Neural progenitor cell (in vitro differentiated cells): ENCODE data around the gene RBL2. TPM values are rescaled to one million over a fixed set of nuclear protein-coding genes. Genes with fewer than 3 reads are reported as not detected.

Experiments used
- DNase-seq: peaks from one replicate; pipeline ENCODE4 v3.0.0-alpha.2; 2016; ENCODE audit warnings: low spot score
- H2AFZ ChIP-seq: fragments of 200-600 bp; sonication (generic); replicated peaks from 2 replicates; pipeline ENCODE4 v1.6.1; 2016; ENCODE audit warnings: antibody characterized with exemption
- H3F3A ChIP-seq: fragments of 200-600 bp; sonication (generic); 2 replicates; pipeline ENCODE4 v1.6.1; 2016; ENCODE audit warnings: antibody characterized with exemption, low read depth
- H3K27ac ChIP-seq: fragments of 200-600 bp; sonication (generic); 2 replicates; pipeline ENCODE4 v1.5.1; 2016; ENCODE audit warnings: mild to moderate bottlenecking
- H3K27me3 ChIP-seq: fragments of 200-600 bp; sonication (generic); 2 replicates; pipeline ENCODE4 v1.6.1; 2016; ENCODE audit warnings: mild to moderate bottlenecking, moderate library complexity
- H3K36me3 ChIP-seq: fragments of 200-600 bp; sonication (generic); 2 replicates; pipeline ENCODE4 v1.5.1; 2016
- H3K4me1 ChIP-seq: fragments of 200-600 bp; sonication (generic); 2 replicates; pipeline ENCODE4 v1.6.1; 2016; ENCODE audit warnings: mixed run types
- H3K4me2 ChIP-seq: fragments of 200-600 bp; sonication (generic); 2 replicates; pipeline ENCODE4 v1.6.1; 2016
- H3K4me3 ChIP-seq: fragments of 200-600 bp; sonication (generic); 2 replicates; pipeline ENCODE4 v1.5.1; 2016
- H3K79me2 ChIP-seq: fragments of 200-600 bp; sonication (generic); 2 replicates; pipeline ENCODE4 v1.6.1; 2016; ENCODE audit warnings: low read depth
- H3K9ac ChIP-seq: fragments of 200-600 bp; sonication (generic); 2 replicates; pipeline ENCODE4 v1.6.1; 2016
- H3K9me3 ChIP-seq: fragments of 200-600 bp; sonication (generic); 2 replicates; pipeline ENCODE4 v1.5.1; 2016; ENCODE audit warnings: low read depth
- H4K20me1 ChIP-seq: fragments of 200-600 bp; sonication (generic); 2 replicates; pipeline ENCODE4 v1.6.1; 2016; ENCODE audit warnings: low read depth
- H3K27ac Mint-ChIP-seq: 3 replicates; pipeline ENCODE4 v1.8.0; 2021; ENCODE audit warnings: mixed read lengths
- H3K27me3 Mint-ChIP-seq: 2 replicates; pipeline ENCODE4 v1.8.0; 2022; ENCODE audit warnings: low read depth, mild to moderate bottlenecking, inconsistent platforms, moderate library complexity, mixed read lengths; ENCODE audit not compliant: insufficient read depth
- H3K36me3 Mint-ChIP-seq: 3 replicates; pipeline ENCODE4 v1.8.0; 2021; ENCODE audit warnings: mixed read lengths
- H3K4me1 Mint-ChIP-seq: 3 replicates; pipeline ENCODE4 v1.8.0; 2021; ENCODE audit warnings: mixed read lengths
- H3K4me3 Mint-ChIP-seq: 3 replicates; pipeline ENCODE4 v1.8.0; 2021; ENCODE audit warnings: mild to moderate bottlenecking, moderate library complexity, mixed read lengths
- H3K9me3 Mint-ChIP-seq: 3 replicates; pipeline ENCODE4 v1.8.0; 2020; ENCODE audit warnings: mixed read lengths
- EZH2 ChIP-seq: fragments of 200-600 bp; sonication (generic); IDR thresholded peaks from 2 replicates; pipeline ENCODE4 v1.6.1; 2017; ENCODE audit warnings: antibody characterized with exemption, mild to moderate bottlenecking, moderate library complexity
- EZH2phosphoT487 ChIP-seq: fragments of 200-600 bp; sonication (generic); IDR thresholded peaks from 2 replicates; pipeline ENCODE4 v1.6.1; 2017; ENCODE audit warnings: antibody characterized with exemption
- total RNA-seq: library from RNA; depleted of rRNA; stranded (reverse); fragments of >200 nt; gene quantifications from 2 replicates; pipeline ENCODE4 v1.2.3, GENCODE V29; 2015; ENCODE audit warnings: low replicate concordance
- TF ChIP-seq, protein P1 (sequence below): fragments of 200-600 bp; sonication (generic); IDR thresholded peaks from 2 replicates; pipeline ENCODE4 v1.5.1; 2017; ENCODE audit warnings: antibody characterized with exemption, mild to moderate bottlenecking

Gene RBL2
- total RNA-seq, 1 donor from 2014 or later = 58.1 TPM

DNA sequence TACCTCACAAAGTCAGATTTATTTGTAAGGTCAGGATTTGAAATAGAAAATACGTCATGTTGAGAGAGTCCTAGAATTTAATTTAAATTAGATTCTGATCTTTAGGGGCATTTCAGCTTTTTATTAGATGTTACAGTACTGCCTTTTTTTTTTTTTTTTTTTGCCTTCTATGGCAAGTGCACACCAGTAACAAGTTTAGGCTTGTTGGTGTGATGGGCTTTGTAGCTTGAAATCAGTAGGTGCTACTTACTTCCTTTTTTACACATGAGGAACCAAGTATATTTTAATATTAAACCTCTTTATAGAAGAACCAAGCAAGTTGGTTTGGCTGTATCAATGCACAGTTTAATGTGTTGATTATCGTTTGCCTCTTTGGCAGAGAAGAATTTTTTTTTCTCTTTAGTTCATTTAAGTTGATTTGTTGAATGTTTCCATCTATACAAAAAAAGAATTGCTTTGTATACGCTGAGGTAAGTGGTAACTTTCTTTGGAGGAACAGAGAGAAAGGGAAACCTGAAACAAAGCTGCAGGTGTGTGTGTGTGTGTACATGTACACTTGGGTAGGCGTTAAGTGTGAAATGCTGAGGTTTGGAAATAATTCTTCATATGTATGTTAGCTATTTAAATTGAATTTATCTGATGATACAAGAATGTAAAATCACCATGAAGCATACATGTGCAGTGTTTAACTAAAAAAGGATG is 15.7 kb downstream of the RBL2 start:
- no peaks in the 10 kb centered on the region for H3K27me3 Mint-ChIP-seq
- Histone ChIP-seq H3F3A (no peaks in the 10 kb centered on the region), H4K20me1 (no peaks in the 10 kb centered on the region), H3K9me3 (no peaks in the 10 kb centered on the region), H3K27me3 (no peaks in the 10 kb centered on the region), H3K4me3 (no peak overlapping the region), H3K27ac (no peak overlapping the region), H3K79me2 (no peaks in the 10 kb centered on the region), H3K4me2 (no peak overlapping the region), H3K9ac (no peak overlapping the region), H3K36me3 (no peaks in the 10 kb centered on the region), H3K4me1 (no peaks in the 10 kb centered on the region), H2AFZ (no peak overlapping the region)
- no peak overlapping the region for H3K27ac Mint-ChIP-seq
- DNase-seq = no peak
- H3K4me3 Mint-ChIP-seq = no peak overlapping the region
- H3K4me1 Mint-ChIP-seq = no peaks in the 10 kb centered on the region
- H3K9me3 Mint-ChIP-seq = no peaks in the 10 kb centered on the region
- TF ChIP-seq, protein P1, sequence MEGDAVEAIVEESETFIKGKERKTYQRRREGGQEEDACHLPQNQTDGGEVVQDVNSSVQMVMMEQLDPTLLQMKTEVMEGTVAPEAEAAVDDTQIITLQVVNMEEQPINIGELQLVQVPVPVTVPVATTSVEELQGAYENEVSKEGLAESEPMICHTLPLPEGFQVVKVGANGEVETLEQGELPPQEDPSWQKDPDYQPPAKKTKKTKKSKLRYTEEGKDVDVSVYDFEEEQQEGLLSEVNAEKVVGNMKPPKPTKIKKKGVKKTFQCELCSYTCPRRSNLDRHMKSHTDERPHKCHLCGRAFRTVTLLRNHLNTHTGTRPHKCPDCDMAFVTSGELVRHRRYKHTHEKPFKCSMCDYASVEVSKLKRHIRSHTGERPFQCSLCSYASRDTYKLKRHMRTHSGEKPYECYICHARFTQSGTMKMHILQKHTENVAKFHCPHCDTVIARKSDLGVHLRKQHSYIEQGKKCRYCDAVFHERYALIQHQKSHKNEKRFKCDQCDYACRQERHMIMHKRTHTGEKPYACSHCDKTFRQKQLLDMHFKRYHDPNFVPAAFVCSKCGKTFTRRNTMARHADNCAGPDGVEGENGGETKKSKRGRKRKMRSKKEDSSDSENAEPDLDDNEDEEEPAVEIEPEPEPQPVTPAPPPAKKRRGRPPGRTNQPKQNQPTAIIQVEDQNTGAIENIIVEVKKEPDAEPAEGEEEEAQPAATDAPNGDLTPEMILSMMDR = no peak
- TF ChIP-seq EZH2phosphoT487 = no peak
- TF ChIP-seq EZH2 = no peak
- H3K36me3 Mint-ChIP-seq = peaks cover 17% of the 10 kb centered on the region

DNA sequence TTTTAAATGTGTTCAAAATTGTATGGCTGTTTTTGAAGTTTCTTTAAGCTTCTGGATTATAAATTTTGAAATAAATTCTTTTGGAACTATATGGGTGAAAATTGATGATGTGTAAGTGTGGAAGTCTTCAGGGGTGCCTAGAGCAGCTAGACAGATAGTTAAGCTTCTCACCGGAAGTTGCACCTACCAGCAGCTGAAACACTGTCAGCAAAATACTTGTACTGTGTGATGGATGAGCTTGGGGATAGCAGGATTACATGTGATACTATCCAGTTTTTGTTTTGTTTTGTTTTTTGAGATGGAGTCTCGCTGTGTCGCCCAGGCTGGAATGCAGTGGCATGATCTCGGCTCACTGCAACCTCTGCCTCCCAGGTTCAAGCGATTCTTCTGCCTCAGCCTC is 19.7 kb downstream of the RBL2 start:
- Mint-ChIP-seq H3K36me3 (peaks cover 29% of the 10 kb centered on the region), H3K4me1 (no peaks in the 10 kb centered on the region), H3K4me3 (no peak overlapping the region), H3K9me3 (no peaks in the 10 kb centered on the region), H3K27ac (no peak overlapping the region), H3K27me3 (no peaks in the 10 kb centered on the region)
- no peaks in the 10 kb centered on the region for H3F3A ChIP-seq
- no peak overlapping the region for H3K4me3 ChIP-seq
- H3K27ac ChIP-seq = no peak overlapping the region
- H3K36me3 ChIP-seq = no peaks in the 10 kb centered on the region
- no peak overlapping the region for H3K9ac ChIP-seq
- no peak overlapping the region for H2AFZ ChIP-seq
- no peaks in the 10 kb centered on the region for H3K27me3 ChIP-seq
- H3K4me1 ChIP-seq = no peaks in the 10 kb centered on the region
- DNase-seq = no peak
- H4K20me1 ChIP-seq = no peaks in the 10 kb centered on the region
- TF ChIP-seq EZH2 (no peak), EZH2phosphoT487 (no peak)
- TF ChIP-seq, protein P1 = no peak
- no peaks in the 10 kb centered on the region for H3K79me2 ChIP-seq
- no peak overlapping the region for H3K4me2 ChIP-seq
- H3K9me3 ChIP-seq = no peaks in the 10 kb centered on the region

DNA sequence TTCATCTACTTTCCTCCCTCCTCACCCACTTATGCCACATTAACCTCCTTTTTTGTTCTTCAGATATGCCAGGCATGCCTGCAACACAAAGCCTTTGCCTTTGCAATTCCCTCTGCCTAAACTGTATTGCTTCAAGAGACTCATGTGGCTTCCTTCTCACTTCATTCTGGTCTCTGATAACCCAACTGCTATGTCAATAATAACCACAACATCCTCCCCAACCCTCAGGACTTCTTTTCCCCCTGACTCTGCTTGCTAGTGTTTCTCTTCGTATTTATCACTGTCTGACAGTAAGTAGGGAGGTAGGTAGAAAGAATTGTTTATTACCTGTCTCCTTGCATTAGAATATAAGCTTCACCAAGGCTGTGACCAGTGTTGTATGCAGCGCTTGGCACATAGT is 22.4 kb downstream of the RBL2 start:
- no peak for TF ChIP-seq EZH2phosphoT487
- TF ChIP-seq, protein P1 = no peak
- no peak for TF ChIP-seq EZH2
- H3K27ac ChIP-seq = no peak overlapping the region

More for the DNA sequence above, 22.4 kb downstream of the RBL2 start:
- no peak overlapping the region for H3K4me2 ChIP-seq
- H3K4me3 ChIP-seq = no peak overlapping the region
- DNase-seq = no peak
- H3K9ac ChIP-seq = no peak overlapping the region
- no peaks in the 10 kb centered on the region for H3K79me2 ChIP-seq
- no peaks in the 10 kb centered on the region for H3K9me3 ChIP-seq
- Mint-ChIP-seq H3K27me3 (no peaks in the 10 kb centered on the region), H3K27ac (no peak overlapping the region), H3K9me3 (no peaks in the 10 kb centered on the region), H3K36me3 (peaks cover 32% of the 10 kb centered on the region), H3K4me1 (no peaks in the 10 kb centered on the region), H3K4me3 (no peak overlapping the region)
- H3K27me3 ChIP-seq = no peaks in the 10 kb centered on the region
- H3K36me3 ChIP-seq = peaks cover 4% of the 10 kb centered on the region
- H3F3A ChIP-seq = no peaks in the 10 kb centered on the region
- no peaks in the 10 kb centered on the region for H4K20me1 ChIP-seq
- H2AFZ ChIP-seq = no peak overlapping the region
- no peaks in the 10 kb centered on the region for H3K4me1 ChIP-seq
